Nephron (organoid): ENCODE results near the gene SLC38A5.

ENCODE experiments used
- H3K27ac Mint-ChIP-seq, 3 experiments: 2 replicates each; pipeline ENCODE4 v1.8.0; 2020; ENCODE audit warnings: mixed read lengths in 3 of 3, mild to moderate bottlenecking in 2 of 3, moderate library complexity in 1 of 3
- H3K27me3 Mint-ChIP-seq: 2 replicates; pipeline ENCODE4 v1.8.0; 2021; ENCODE audit warnings: low read depth, mild to moderate bottlenecking, moderate library complexity, mixed read lengths
- H3K36me3 Mint-ChIP-seq: 2 replicates; pipeline ENCODE4 v1.8.0; 2020; ENCODE audit warnings: low read depth, mixed read lengths
- H3K4me1 Mint-ChIP-seq: 2 replicates; pipeline ENCODE4 v1.8.0; 2020; ENCODE audit warnings: mixed read lengths
- H3K4me3 Mint-ChIP-seq, 3 experiments: 2 replicates each; pipeline ENCODE4 v1.8.0; 2020; ENCODE audit warnings: mild to moderate bottlenecking in 3 of 3, mixed read lengths in 3 of 3, moderate library complexity in 2 of 3
- H3K9me3 Mint-ChIP-seq: 2 replicates; pipeline ENCODE4 v1.8.0; 2020; ENCODE audit warnings: mixed read lengths
- CTCF ChIP-seq, 3 experiments: fragments of 200-600 bp; sonication (generic); IDR thresholded peaks; one replicate each; pipeline ENCODE4 v1.5.0; 2021; ENCODE audit warnings: antibody characterized with exemption in 3 of 3; ENCODE audit not compliant: unreplicated experiment in 3 of 3

Gene SLC38A5

DNA sequence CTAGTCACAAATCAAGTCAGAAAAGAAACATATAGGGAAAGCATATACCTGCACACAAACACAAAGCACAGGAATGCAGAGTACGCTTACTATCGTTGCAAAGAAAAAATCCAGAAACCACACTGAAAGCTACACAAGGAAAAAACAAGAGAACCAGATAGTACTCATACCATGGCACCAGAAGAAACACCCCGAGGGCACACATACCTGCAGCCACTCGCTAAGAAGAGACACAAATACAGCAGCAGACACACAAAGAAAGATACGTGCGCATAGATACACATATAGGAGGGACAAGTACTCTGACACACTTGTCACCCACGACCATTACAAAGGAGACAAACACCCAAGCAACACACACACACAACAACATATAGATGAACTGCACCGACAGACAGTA, 1.4 kb upstream of the SLC38A5 start:
- peaks cover 10% of the 10 kb centered on the region for H3K9me3 Mint-ChIP-seq
- no peak overlapping the region for H3K27ac Mint-ChIP-seq
- no peaks in the 10 kb centered on the region for H3K36me3 Mint-ChIP-seq
- H3K4me1 Mint-ChIP-seq, result peaks cover 35% of the 10 kb centered on the region
- peaks cover 17% of the 10 kb centered on the region for H3K27me3 Mint-ChIP-seq
- TF ChIP-seq CTCF (IDR thresholded peaks at IDR 0.05; ENCODE audit: unreplicated experiment in 3 of 3), result no peak
- H3K4me3 Mint-ChIP-seq, result no peak overlapping the region

- no peak overlapping the region for H3K27ac Mint-ChIP-seq
- H3K27me3 Mint-ChIP-seq, result peaks cover 17% of the 10 kb centered on the region
- peaks cover 10% of the 10 kb centered on the region for H3K9me3 Mint-ChIP-seq
- H3K4me1 Mint-ChIP-seq, result peaks cover 33% of the 10 kb centered on the region
- H3K4me3 Mint-ChIP-seq, result no peak overlapping the region
- H3K36me3 Mint-ChIP-seq, result no peaks in the 10 kb centered on the region
- TF ChIP-seq CTCF (IDR thresholded peaks at IDR 0.05; ENCODE audit: unreplicated experiment in 3 of 3), result no peak
These were observed 716 bp upstream of the SLC38A5 start for GRCh38 chrX:48470833-48471118.

GRCh38 chrX:48468693-48469691, 1.1 kb downstream of the SLC38A5 start:
- H3K27me3 Mint-ChIP-seq, result peaks cover 17% of the 10 kb centered on the region
- no peak for TF ChIP-seq CTCF (IDR thresholded peaks at IDR 0.05; ENCODE audit: unreplicated experiment in 3 of 3)
- no peak overlapping the region for H3K27ac Mint-ChIP-seq
- H3K4me3 Mint-ChIP-seq, result peak overlapping the region; percentile 69 to 77 (median 77)
- peaks cover 44% of the 10 kb centered on the region for H3K4me1 Mint-ChIP-seq
- H3K9me3 Mint-ChIP-seq, result peaks cover 17% of the 10 kb centered on the region
- H3K36me3 Mint-ChIP-seq, result no peaks in the 10 kb centered on the region

GRCh38 chrX:48468247-48468671, 1.8 kb downstream of the SLC38A5 start:
- Mint-ChIP-seq H3K4me1 (peaks cover 45% of the 10 kb centered on the region), H3K27me3 (peaks cover 17% of the 10 kb centered on the region), H3K4me3 (peak overlapping the region; percentile 69 to 77 (median 75)), H3K27ac (peak overlapping the region; percentile 13 to 22 (median 15)), H3K36me3 (no peaks in the 10 kb centered on the region), H3K9me3 (peaks cover 17% of the 10 kb centered on the region)
- no peak for TF ChIP-seq CTCF (IDR thresholded peaks at IDR 0.05; ENCODE audit: unreplicated experiment in 3 of 3)

GRCh38 chrX:48467281-48467761, 2.7 kb downstream of the SLC38A5 start:
- peak overlapping the region; percentile 22 to 82 (median 48) for H3K27ac Mint-ChIP-seq

More at GRCh38 chrX:48467281-48467761, 2.7 kb downstream of the SLC38A5 start:
- no peaks in the 10 kb centered on the region for H3K36me3 Mint-ChIP-seq
- H3K4me3 Mint-ChIP-seq, result peak overlapping the region; percentile 53 to 75 (median 69)
- H3K4me1 Mint-ChIP-seq, result peaks cover 38% of the 10 kb centered on the region
- peaks cover 17% of the 10 kb centered on the region for H3K27me3 Mint-ChIP-seq
- H3K9me3 Mint-ChIP-seq, result peaks cover 17% of the 10 kb centered on the region
- TF ChIP-seq CTCF (IDR thresholded peaks at IDR 0.05; ENCODE audit: unreplicated experiment in 3 of 3), result no peak
